Astrocyte (in vitro differentiated cells and primary cell): ENCODE data around the gene UBAP1. TPM values are rescaled to one million over a fixed set of nuclear protein-coding genes. Genes with fewer than 3 reads are reported as not detected.
A peak's percentile ranks its signal among the peaks of the same experiment; 100 is the strongest.

Experiments
- DNase-seq: peaks from one replicate; pipeline ENCODE4 v3.0.0-alpha.2; 2010; ENCODE audit warnings: low read depth
- FAIRE-seq: peaks from 2 replicates; lab custom pipeline; 2011; peaks lifted over from hg19 to GRCh38; lab: Jason Lieb, UNC
- H2AFZ ChIP-seq: 2 replicates; pipeline ENCODE4 v1.6.0; 2012; ENCODE audit warnings: low read depth, low read length, inconsistent platforms
- H3K27ac ChIP-seq: 2 replicates; pipeline ENCODE4 v1.5.1; 2011; ENCODE audit warnings: low read depth, low read length, inconsistent platforms
- H3K27me3 ChIP-seq: 2 replicates; pipeline ENCODE4 v1.6.0; 2011; ENCODE audit warnings: low read length, inconsistent platforms; ENCODE audit not compliant: insufficient read depth
- H3K36me3 ChIP-seq: 2 replicates; pipeline ENCODE4 v1.5.1; 2011; ENCODE audit warnings: low read length, inconsistent platforms; ENCODE audit not compliant: insufficient read depth
- H3K4me1 ChIP-seq: 2 replicates; pipeline ENCODE4 v1.5.1; 2011; ENCODE audit warnings: low read length, inconsistent platforms; ENCODE audit not compliant: insufficient read depth
- H3K4me2 ChIP-seq: 2 replicates; pipeline ENCODE4 v1.6.0; 2012; ENCODE audit warnings: low read length, inconsistent platforms
- H3K4me3 ChIP-seq: 2 replicates; pipeline ENCODE4 v1.5.1; 2011; ENCODE audit warnings: low read depth, mild to moderate bottlenecking, low read length, inconsistent platforms; ENCODE audit not compliant: insufficient read depth
- H3K79me2 ChIP-seq: 2 replicates; pipeline ENCODE4 v1.6.0; 2012; ENCODE audit warnings: mild to moderate bottlenecking, low read length, inconsistent platforms; ENCODE audit not compliant: insufficient read depth
- H3K9ac ChIP-seq: 2 replicates; pipeline ENCODE4 v1.6.0; 2012; ENCODE audit warnings: mild to moderate bottlenecking, low read length, inconsistent platforms
- H3K9me3 ChIP-seq: 2 replicates; pipeline ENCODE4 v1.5.1; 2012; ENCODE audit warnings: low read depth, mild to moderate bottlenecking, low read length, inconsistent platforms; ENCODE audit not compliant: insufficient read depth
- H4K20me1 ChIP-seq: 2 replicates; pipeline ENCODE4 v1.6.0; 2012; ENCODE audit warnings: low read length, inconsistent platforms; ENCODE audit not compliant: insufficient read depth
- H3K27ac Mint-ChIP-seq: one replicate; pipeline ENCODE4 v1.8.0; 2021; ENCODE audit warnings: mild to moderate bottlenecking, mixed read lengths; ENCODE audit not compliant: unreplicated experiment
- H3K27me3 Mint-ChIP-seq: one replicate; pipeline ENCODE4 v1.8.0; 2021; ENCODE audit warnings: low read depth, mixed read lengths; ENCODE audit not compliant: unreplicated experiment
- H3K36me3 Mint-ChIP-seq: one replicate; pipeline ENCODE4 v1.8.0; 2021; ENCODE audit warnings: low read depth, mixed read lengths; ENCODE audit not compliant: unreplicated experiment
- H3K4me1 Mint-ChIP-seq: one replicate; pipeline ENCODE4 v1.8.0; 2021; ENCODE audit warnings: low read depth, mixed read lengths; ENCODE audit not compliant: unreplicated experiment
- H3K4me3 Mint-ChIP-seq: one replicate; pipeline ENCODE4 v1.8.0; 2021; ENCODE audit warnings: mild to moderate bottlenecking, moderate library complexity, mixed read lengths; ENCODE audit not compliant: unreplicated experiment
- H3K9me3 Mint-ChIP-seq: one replicate; pipeline ENCODE4 v1.8.0; 2021; ENCODE audit warnings: mild to moderate bottlenecking, mixed read lengths; ENCODE audit not compliant: unreplicated experiment
- EZH2 ChIP-seq: IDR thresholded peaks from 2 replicates; pipeline ENCODE4 v1.6.1; 2012; ENCODE audit warnings: mild to moderate bottlenecking, low read length, inconsistent platforms; ENCODE audit not compliant: insufficient read depth
- total RNA-seq: library from RNA; stranded (reverse); gene quantifications from 2 replicates; pipeline ENCODE4 v1.2.1, GENCODE V29; 2021
- TF ChIP-seq, protein P1 (sequence below): IDR thresholded peaks from 2 replicates; pipeline ENCODE4 v1.5.1; 2011; ENCODE audit warnings: low read depth, mild to moderate bottlenecking, inconsistent platforms, low read length, moderate library complexity; ENCODE audit not compliant: insufficient read depth

UBAP1 gene
- total RNA-seq, 1 donor from 2014 or later: 52.0 TPM

- Histone ChIP-seq H3K79me2 (no peaks in the 10 kb centered on the region), H2AFZ (no peak overlapping the region), H3K27me3 (no peaks in the 10 kb centered on the region), H3K9ac (no peak overlapping the region), H4K20me1 (no peaks in the 10 kb centered on the region), H3K4me2 (no peak overlapping the region), H3K4me3 (no peak overlapping the region), H3K4me1 (no peaks in the 10 kb centered on the region), H3K36me3 (peaks cover 6% of the 10 kb centered on the region), H3K27ac (no peak overlapping the region), H3K9me3 (no peaks in the 10 kb centered on the region)
- TF ChIP-seq, protein P1, sequence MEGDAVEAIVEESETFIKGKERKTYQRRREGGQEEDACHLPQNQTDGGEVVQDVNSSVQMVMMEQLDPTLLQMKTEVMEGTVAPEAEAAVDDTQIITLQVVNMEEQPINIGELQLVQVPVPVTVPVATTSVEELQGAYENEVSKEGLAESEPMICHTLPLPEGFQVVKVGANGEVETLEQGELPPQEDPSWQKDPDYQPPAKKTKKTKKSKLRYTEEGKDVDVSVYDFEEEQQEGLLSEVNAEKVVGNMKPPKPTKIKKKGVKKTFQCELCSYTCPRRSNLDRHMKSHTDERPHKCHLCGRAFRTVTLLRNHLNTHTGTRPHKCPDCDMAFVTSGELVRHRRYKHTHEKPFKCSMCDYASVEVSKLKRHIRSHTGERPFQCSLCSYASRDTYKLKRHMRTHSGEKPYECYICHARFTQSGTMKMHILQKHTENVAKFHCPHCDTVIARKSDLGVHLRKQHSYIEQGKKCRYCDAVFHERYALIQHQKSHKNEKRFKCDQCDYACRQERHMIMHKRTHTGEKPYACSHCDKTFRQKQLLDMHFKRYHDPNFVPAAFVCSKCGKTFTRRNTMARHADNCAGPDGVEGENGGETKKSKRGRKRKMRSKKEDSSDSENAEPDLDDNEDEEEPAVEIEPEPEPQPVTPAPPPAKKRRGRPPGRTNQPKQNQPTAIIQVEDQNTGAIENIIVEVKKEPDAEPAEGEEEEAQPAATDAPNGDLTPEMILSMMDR: no peak
- TF ChIP-seq EZH2: no peak
- Mint-ChIP-seq H3K27me3 (no peaks in the 10 kb centered on the region), H3K4me1 (no peaks in the 10 kb centered on the region), H3K9me3 (no peaks in the 10 kb centered on the region), H3K27ac (no peak overlapping the region), H3K4me3 (no peak overlapping the region), H3K36me3 (peaks cover 4% of the 10 kb centered on the region)
- FAIRE-seq: no peak
- no peak for DNase-seq
Observed at GRCh38 chr9:34262971-34263370, 84.1 kb downstream of the UBAP1 start.

DNA sequence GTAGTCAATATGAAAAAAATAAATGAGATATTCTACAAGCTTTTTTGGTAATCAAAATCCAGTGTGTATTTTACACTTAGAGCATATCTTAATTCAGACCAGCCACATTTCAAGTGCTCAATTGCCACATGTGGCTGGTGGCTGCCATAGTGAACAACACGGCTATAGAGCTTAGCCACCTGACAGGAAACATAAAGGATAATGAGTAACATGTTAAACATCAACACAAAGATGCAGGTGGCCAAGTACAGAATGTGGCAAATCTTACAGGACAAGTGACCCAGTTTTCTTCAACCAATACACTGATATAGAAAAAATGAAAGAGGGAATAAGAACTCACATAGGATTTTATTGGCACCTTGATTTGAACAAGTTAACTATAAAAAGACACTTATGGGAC is 88.8 kb downstream of the UBAP1 start:
- Histone ChIP-seq H4K20me1 (no peaks in the 10 kb centered on the region), H3K27ac (no peak overlapping the region), H3K4me2 (no peak overlapping the region), H3K36me3 (no peaks in the 10 kb centered on the region), H3K4me1 (no peaks in the 10 kb centered on the region), H3K27me3 (no peaks in the 10 kb centered on the region), H3K9ac (no peak overlapping the region), H3K4me3 (no peak overlapping the region), H3K9me3 (no peaks in the 10 kb centered on the region), H3K79me2 (no peaks in the 10 kb centered on the region), H2AFZ (no peak overlapping the region)
- H3K9me3 Mint-ChIP-seq: no peaks in the 10 kb centered on the region
- H3K27me3 Mint-ChIP-seq: no peaks in the 10 kb centered on the region
- DNase-seq (no peak), FAIRE-seq (no peak)
- no peaks in the 10 kb centered on the region for H3K4me1 Mint-ChIP-seq
- H3K27ac Mint-ChIP-seq: no peak overlapping the region
- H3K4me3 Mint-ChIP-seq: no peak overlapping the region
- H3K36me3 Mint-ChIP-seq: no peaks in the 10 kb centered on the region
- no peak for TF ChIP-seq EZH2
- TF ChIP-seq, protein P1: no peak

DNA sequence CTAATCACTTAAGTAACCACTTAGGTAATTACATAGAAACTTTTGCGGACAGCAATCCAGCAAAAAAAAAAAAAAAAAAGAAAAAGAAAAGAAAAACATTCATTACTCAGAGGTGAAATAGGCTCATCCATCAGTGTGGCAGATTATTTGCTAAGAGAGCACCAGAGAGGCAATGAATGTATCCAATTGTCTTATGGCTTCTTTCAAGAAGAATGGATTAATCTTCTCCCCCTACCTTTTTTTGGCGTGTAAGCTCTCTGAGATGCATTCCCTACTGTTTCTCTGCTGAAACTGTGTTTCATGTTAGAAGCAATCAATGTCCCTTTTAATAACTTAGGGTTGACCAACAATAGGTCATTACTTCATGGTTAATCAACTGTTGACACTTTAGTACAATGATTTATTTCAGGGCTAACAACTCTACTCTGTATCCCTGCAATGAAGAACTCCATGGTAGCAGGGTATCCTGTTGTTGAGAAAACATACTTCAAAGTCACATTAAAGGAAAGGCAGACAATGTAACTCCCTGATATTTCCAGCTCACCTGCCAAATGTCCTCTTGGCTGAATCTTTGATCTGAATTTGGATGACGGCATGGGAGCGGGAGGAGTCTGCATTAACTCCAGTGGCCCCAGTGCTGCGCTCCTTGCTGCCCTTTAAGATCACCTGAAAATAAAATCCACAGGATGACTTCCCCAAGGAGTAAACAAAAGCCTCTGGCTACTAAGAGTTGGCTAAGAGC is 92.6 kb downstream of the UBAP1 start:
- no peak overlapping the region for H3K27ac Mint-ChIP-seq

More for the DNA sequence above, 92.6 kb downstream of the UBAP1 start:
- no peak overlapping the region for H2AFZ ChIP-seq
- no peak overlapping the region for H3K4me3 Mint-ChIP-seq
- no peak overlapping the region for H3K27ac ChIP-seq
- H4K20me1 ChIP-seq: no peaks in the 10 kb centered on the region
- H3K4me3 ChIP-seq: no peak overlapping the region
- no peaks in the 10 kb centered on the region for H3K27me3 ChIP-seq
- H3K4me1 Mint-ChIP-seq: no peaks in the 10 kb centered on the region
- H3K9ac ChIP-seq: no peak overlapping the region
- H3K27me3 Mint-ChIP-seq: no peaks in the 10 kb centered on the region
- no peaks in the 10 kb centered on the region for H3K79me2 ChIP-seq
- DNase-seq (peak; percentile 27), FAIRE-seq (no peak)
- no peaks in the 10 kb centered on the region for H3K4me1 ChIP-seq
- TF ChIP-seq, protein P1: no peak
- TF ChIP-seq EZH2: no peak
- H3K36me3 ChIP-seq: no peaks in the 10 kb centered on the region
- H3K4me2 ChIP-seq: no peak overlapping the region
- no peaks in the 10 kb centered on the region for H3K36me3 Mint-ChIP-seq
- no peaks in the 10 kb centered on the region for H3K9me3 Mint-ChIP-seq
- no peaks in the 10 kb centered on the region for H3K9me3 ChIP-seq
